BLaER1 (cell line): ENCODE data around the gene OR4L1.

ENCODE experiments used
- H3K27ac ChIP-seq: shearing (Covaris generic); formaldehyde crosslinking; 2 replicates; pipeline ENCODE4 v1.8.1; 2022
- H3K27me3 ChIP-seq: shearing (Covaris generic); formaldehyde crosslinking; 2 replicates; pipeline ENCODE4 v1.8.1; 2022
- H3K36me3 ChIP-seq: shearing (Covaris generic); formaldehyde crosslinking; 2 replicates; pipeline ENCODE4 v1.8.1; 2022
- H3K4me1 ChIP-seq: shearing (Covaris generic); formaldehyde crosslinking; 2 replicates; pipeline ENCODE4 v1.8.1; 2022
- H3K4me2 ChIP-seq: shearing (Covaris generic); formaldehyde crosslinking; 2 replicates; pipeline ENCODE4 v1.8.1; 2022
- H3K4me3 ChIP-seq: shearing (Covaris generic); formaldehyde crosslinking; 2 replicates; pipeline ENCODE4 v1.8.1; 2022
- H3K9ac ChIP-seq: shearing (Covaris generic); formaldehyde crosslinking; 2 replicates; pipeline ENCODE4 v1.8.1; 2022
- H3K9me3 ChIP-seq: shearing (Covaris generic); formaldehyde crosslinking; 2 replicates; pipeline ENCODE4 v1.8.1; 2022
- H4K20me1 ChIP-seq: shearing (Covaris generic); formaldehyde crosslinking; 2 replicates; pipeline ENCODE4 v1.8.1; 2022
- Cebpa-rat ChIP-seq: shearing (Covaris generic); IDR thresholded peaks from 2 replicates; pipeline ENCODE4 v1.8.1; 2022

Gene OR4L1

GRCh38 chr14:20110438-20110837 lies 50.6 kb downstream of the OR4L1 start, which contains the start of gene OR4K17:
OR4K17 (plus strand) TSS chr14:20110739; CDS start chr14:20117500, 6,761 bp downstream.
- no peaks in the 10 kb centered on the region for H4K20me1 ChIP-seq
- no peak within 1 kb of the TSS for H3K9ac ChIP-seq
- TF ChIP-seq Cebpa-rat, result peak; percentile 44; the same call in 1 of the 2 replicates
- H3K27me3 ChIP-seq, result no peaks in the 10 kb centered on the region
- H3K4me2 ChIP-seq, result no peak within 1 kb of the TSS
- H3K27ac ChIP-seq, result no peak within 1 kb of the TSS
- no peak within 1 kb of the TSS for H3K4me3 ChIP-seq
- H3K9me3 ChIP-seq, result no peaks in the 10 kb centered on the region
- no peaks in the 10 kb centered on the region for H3K4me1 ChIP-seq
- H3K36me3 ChIP-seq, result no peaks in the 10 kb centered on the region
